Measurements from ENCODE around the gene SP140L. TPM values are rescaled to one million over a fixed set of nuclear protein-coding genes. Genes with fewer than 3 reads are reported as not detected.
"Not testable (repeated sequence)": the region's sequence is repeated elsewhere in the genome, so short reads cannot be mapped to it uniquely, and the experiment has no call there.

The SP140L gene
- 1.8 and 2.2 TPM in 2 replicates for total RNA-seq
- long read RNA-seq, partial matches to known transcripts = 0 of 3 reads
- long read RNA-seq, other reads (novel, unspliced or antisense) = 3 of 3 reads

- no peak for DNase-seq (ENCODE audit: low read depth, low spot score)
- peaks cover 2% of the 10 kb centered on the region for H3K27me3 Mint-ChIP-seq (ENCODE audit: low read depth)
Observed at GRCh38 chr2:230326453-230327417, at the start of gene SP140L. SP140L (plus strand) TSS chr2:230327193; CDS start chr2:230327270, 77 bp downstream.

GRCh38 chr2:230282936-230283335, 44.1 kb upstream of the SP140L start:
- Mint-ChIP-seq H3K4me3 (no peak overlapping the region), H3K27ac (ENCODE audit: unreplicated experiment) (no peak overlapping the region), H3K9me3 (no peaks in the 10 kb centered on the region), H3K4me1 (no peaks in the 10 kb centered on the region), H3K36me3 (ENCODE audit: low read depth) (no peaks in the 10 kb centered on the region), H3K27me3 (ENCODE audit: low read depth) (peaks cover 26% of the 10 kb centered on the region)
- TF ChIP-seq, protein P1, sequence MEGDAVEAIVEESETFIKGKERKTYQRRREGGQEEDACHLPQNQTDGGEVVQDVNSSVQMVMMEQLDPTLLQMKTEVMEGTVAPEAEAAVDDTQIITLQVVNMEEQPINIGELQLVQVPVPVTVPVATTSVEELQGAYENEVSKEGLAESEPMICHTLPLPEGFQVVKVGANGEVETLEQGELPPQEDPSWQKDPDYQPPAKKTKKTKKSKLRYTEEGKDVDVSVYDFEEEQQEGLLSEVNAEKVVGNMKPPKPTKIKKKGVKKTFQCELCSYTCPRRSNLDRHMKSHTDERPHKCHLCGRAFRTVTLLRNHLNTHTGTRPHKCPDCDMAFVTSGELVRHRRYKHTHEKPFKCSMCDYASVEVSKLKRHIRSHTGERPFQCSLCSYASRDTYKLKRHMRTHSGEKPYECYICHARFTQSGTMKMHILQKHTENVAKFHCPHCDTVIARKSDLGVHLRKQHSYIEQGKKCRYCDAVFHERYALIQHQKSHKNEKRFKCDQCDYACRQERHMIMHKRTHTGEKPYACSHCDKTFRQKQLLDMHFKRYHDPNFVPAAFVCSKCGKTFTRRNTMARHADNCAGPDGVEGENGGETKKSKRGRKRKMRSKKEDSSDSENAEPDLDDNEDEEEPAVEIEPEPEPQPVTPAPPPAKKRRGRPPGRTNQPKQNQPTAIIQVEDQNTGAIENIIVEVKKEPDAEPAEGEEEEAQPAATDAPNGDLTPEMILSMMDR (conservative IDR thresholded peaks at IDR 0.05) = no peak
- DNase-seq (ENCODE audit: low read depth, low spot score) = no peak

More at GRCh38 chr2:230326453-230327417, at the start of gene SP140L:
- peaks cover 5% of the 10 kb centered on the region for H3K9me3 Mint-ChIP-seq
- H3K4me1 Mint-ChIP-seq = no peaks in the 10 kb centered on the region
- peaks cover 3% of the 10 kb centered on the region for H3K36me3 Mint-ChIP-seq (ENCODE audit: low read depth)
- H3K4me3 Mint-ChIP-seq = no peak within 1 kb of the TSS
- no peak within 1 kb of the TSS for H3K27ac Mint-ChIP-seq (ENCODE audit: unreplicated experiment)
- TF ChIP-seq, protein P1 (conservative IDR thresholded peaks at IDR 0.05) = no peak

GRCh38 chr2:230286048-230286447, 40.9 kb upstream of the SP140L start:
- H3K27ac Mint-ChIP-seq (ENCODE audit: unreplicated experiment) = no peak overlapping the region
- TF ChIP-seq, protein P1 (conservative IDR thresholded peaks at IDR 0.05) = no peak
- no peak overlapping the region for H3K4me3 Mint-ChIP-seq
- no peaks in the 10 kb centered on the region for H3K9me3 Mint-ChIP-seq
- no peak for DNase-seq (ENCODE audit: low read depth, low spot score)
- H3K36me3 Mint-ChIP-seq (ENCODE audit: low read depth) = no peaks in the 10 kb centered on the region
- H3K4me1 Mint-ChIP-seq = no peaks in the 10 kb centered on the region
- H3K27me3 Mint-ChIP-seq (ENCODE audit: low read depth) = peaks cover 14% of the 10 kb centered on the region

DNA sequence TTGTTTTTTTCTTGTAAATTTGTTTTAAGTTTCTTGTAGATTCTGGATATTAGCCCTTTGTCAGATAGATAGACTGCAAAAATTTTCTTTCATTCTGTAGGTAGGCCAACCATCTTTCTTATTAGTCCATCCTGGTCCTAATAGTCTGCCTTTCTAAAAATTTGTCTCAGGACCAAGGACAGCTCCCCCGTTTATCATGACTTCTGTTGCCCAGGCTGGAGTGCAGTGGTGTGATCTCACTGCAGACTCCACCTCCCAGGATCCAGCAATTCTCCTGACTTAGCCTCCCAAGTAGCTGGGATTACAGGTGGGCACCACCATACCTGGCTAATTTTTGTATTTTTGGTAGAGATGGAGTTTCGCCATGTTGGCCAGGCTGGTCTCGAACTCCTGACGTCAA, 37.7 kb upstream of the SP140L start:
- peak; percentile 14 for DNase-seq (ENCODE audit: low read depth, low spot score)
- not testable (repeated sequence) for H3K36me3 Mint-ChIP-seq (ENCODE audit: low read depth); H3K27me3 Mint-ChIP-seq (ENCODE audit: low read depth); H3K4me3 Mint-ChIP-seq; H3K9me3 Mint-ChIP-seq; H3K4me1 Mint-ChIP-seq; H3K27ac Mint-ChIP-seq (ENCODE audit: unreplicated experiment)

- Mint-ChIP-seq H3K27ac (ENCODE audit: unreplicated experiment) (no peak overlapping the region), H3K36me3 (ENCODE audit: low read depth) (no peaks in the 10 kb centered on the region), H3K9me3 (peaks cover 6% of the 10 kb centered on the region), H3K4me1 (no peaks in the 10 kb centered on the region), H3K4me3 (no peak overlapping the region), H3K27me3 (ENCODE audit: low read depth) (peaks cover 10% of the 10 kb centered on the region)
- no peak for DNase-seq (ENCODE audit: low read depth, low spot score)
- TF ChIP-seq, protein P1 (conservative IDR thresholded peaks at IDR 0.05) = no peak
Observed at GRCh38 chr2:230295192-230295591, 31.8 kb upstream of the SP140L start.

DNA sequence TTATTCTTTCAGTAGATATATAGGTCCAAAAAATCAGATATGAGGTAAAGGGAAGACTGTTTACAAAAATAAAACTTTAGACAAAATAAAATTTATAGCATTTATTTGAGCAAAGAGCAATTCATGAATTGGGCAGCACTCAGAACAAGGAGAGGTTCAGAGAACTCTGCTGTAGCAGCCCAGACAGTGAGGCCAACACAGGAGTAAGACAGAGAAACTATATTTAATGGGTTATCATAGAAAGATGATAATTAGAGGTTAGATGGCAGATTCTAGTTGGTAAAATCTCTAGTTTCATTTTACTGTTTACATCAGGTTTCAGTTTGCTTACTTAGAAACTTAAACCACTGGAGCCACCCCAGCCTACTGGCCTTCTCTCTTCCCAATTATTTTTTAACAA, 30.1 kb upstream of the SP140L start:
- H3K27me3 Mint-ChIP-seq (ENCODE audit: low read depth) = peaks cover 16% of the 10 kb centered on the region
- H3K27ac Mint-ChIP-seq (ENCODE audit: unreplicated experiment) = no peak overlapping the region

More for the DNA sequence above, 30.1 kb upstream of the SP140L start:
- Mint-ChIP-seq H3K36me3 (ENCODE audit: low read depth) (no peaks in the 10 kb centered on the region), H3K9me3 (peaks cover 11% of the 10 kb centered on the region), H3K4me1 (no peaks in the 10 kb centered on the region), H3K4me3 (no peak overlapping the region)
- DNase-seq (ENCODE audit: low read depth, low spot score) = no peak
- TF ChIP-seq, protein P1 (conservative IDR thresholded peaks at IDR 0.05) = no peak
